ENCODE results near the gene C16orf90.
A peak's percentile ranks its signal among the peaks of the same experiment; 100 is the strongest.

The C16orf90 gene

GRCh38 chr16:3495176-3495575 lies at the start of gene C16orf90:
C16orf90 (minus strand) TSS chr16:3495489; CDS start chr16:3495421, 68 bp downstream.
- DNase-seq (ENCODE audit: low spot score), result no peak

- no peak for DNase-seq (ENCODE audit: low spot score)
Measured at GRCh38 chr16:3542601-3543373, 47.5 kb upstream of the C16orf90 start.

- no peak for DNase-seq (ENCODE audit: low spot score)
Measured at GRCh38 chr16:3541527-3542155, 46.4 kb upstream of the C16orf90 start.

- no peak for DNase-seq (ENCODE audit: low spot score)
Measured at GRCh38 chr16:3538222-3538621, 42.9 kb upstream of the C16orf90 start.

- DNase-seq (ENCODE audit: low spot score), result no peak
Measured at GRCh38 chr16:3536851-3537250, 41.6 kb upstream of the C16orf90 start.

- no peak for DNase-seq (ENCODE audit: low spot score)
Measured at GRCh38 chr16:3536271-3536731, 41.0 kb upstream of the C16orf90 start.

GRCh38 chr16:3534126-3534525 lies 38.8 kb upstream of the C16orf90 start:
- DNase-seq (ENCODE audit: low spot score), result no peak

- no peak for DNase-seq (ENCODE audit: low spot score)
Measured at GRCh38 chr16:3532741-3533140, 37.5 kb upstream of the C16orf90 start.

- DNase-seq (ENCODE audit: low spot score), result no peak
Measured at GRCh38 chr16:3530371-3530914, 35.2 kb upstream of the C16orf90 start.

- no peak for DNase-seq (ENCODE audit: low spot score)
Measured at GRCh38 chr16:3529175-3529574, 33.9 kb upstream of the C16orf90 start.

GRCh38 chr16:3528406-3528805 lies 33.1 kb upstream of the C16orf90 start:
- DNase-seq (ENCODE audit: low spot score), result no peak

GRCh38 chr16:3527216-3527829 lies 32.0 kb upstream of the C16orf90 start:
- peak; percentile 84 for DNase-seq (ENCODE audit: low spot score)

GRCh38 chr16:3525951-3526350 lies 30.7 kb upstream of the C16orf90 start:
- no peak for DNase-seq (ENCODE audit: low spot score)

GRCh38 chr16:3523281-3523680 lies 28.0 kb upstream of the C16orf90 start:
- DNase-seq (ENCODE audit: low spot score), result no peak

- DNase-seq (ENCODE audit: low spot score), result no peak
Measured at GRCh38 chr16:3520841-3521240, 25.6 kb upstream of the C16orf90 start.

- no peak for DNase-seq (ENCODE audit: low spot score)
Measured at GRCh38 chr16:3520413-3520812, 25.1 kb upstream of the C16orf90 start.

GRCh38 chr16:3519581-3519980 lies 24.3 kb upstream of the C16orf90 start:
- DNase-seq (ENCODE audit: low spot score), result no peak

GRCh38 chr16:3518986-3519348 lies 23.7 kb upstream of the C16orf90 start:
- no peak for DNase-seq (ENCODE audit: low spot score)

GRCh38 chr16:3518292-3518985 lies 23.1 kb upstream of the C16orf90 start:
- no peak for DNase-seq (ENCODE audit: low spot score)

- no peak for DNase-seq (ENCODE audit: low spot score)
Measured at GRCh38 chr16:3515897-3516296, 20.6 kb upstream of the C16orf90 start.

- no peak for DNase-seq (ENCODE audit: low spot score)
Measured at GRCh38 chr16:3514621-3515020, 19.3 kb upstream of the C16orf90 start.

- DNase-seq (ENCODE audit: low spot score), result no peak
Measured at GRCh38 chr16:3513892-3514583, 18.7 kb upstream of the C16orf90 start.
